HG03354 (cell line): ENCODE measurements around the gene CLEC16A.
"Not testable (repeated sequence)": the region's sequence is repeated elsewhere in the genome, so short reads cannot be mapped to it uniquely, and the experiment has no call there.

ENCODE experiments used
- ATAC-seq: cut with Tn5 transposase; IDR thresholded peaks from one replicate; pipeline ENCODE4 v1.9.1; 2021; ENCODE audit warnings: mild to moderate bottlenecking; ENCODE audit not compliant: unreplicated experiment, poor library complexity, severe bottlenecking

The CLEC16A gene

GRCh38 chr16:10964039-10964890, 19.9 kb downstream of the CLEC16A start:
- peak; percentile 44 for ATAC-seq

DNA sequence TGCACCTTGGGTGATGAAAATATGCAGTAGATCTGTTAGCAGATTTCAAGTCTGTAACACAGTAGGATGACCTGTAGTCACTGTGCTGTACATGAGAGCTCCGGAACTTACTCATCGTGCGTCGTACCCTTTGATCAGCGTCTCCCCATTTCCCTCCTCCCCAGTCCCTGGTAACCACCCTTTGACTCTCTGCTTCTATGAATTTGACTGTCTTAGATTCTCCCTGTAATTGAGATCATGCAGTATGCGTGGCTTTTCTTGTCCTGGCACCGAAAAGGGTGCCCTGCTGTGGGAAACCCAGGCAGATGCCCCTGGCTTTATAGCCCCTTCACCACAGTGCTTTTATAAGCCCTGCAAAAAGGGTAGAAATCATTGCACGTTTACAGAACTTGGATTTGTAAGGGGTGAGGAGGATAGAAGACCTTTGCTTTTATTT, 20.5 kb downstream of the CLEC16A start:
- peak; percentile 54 for ATAC-seq

DNA sequence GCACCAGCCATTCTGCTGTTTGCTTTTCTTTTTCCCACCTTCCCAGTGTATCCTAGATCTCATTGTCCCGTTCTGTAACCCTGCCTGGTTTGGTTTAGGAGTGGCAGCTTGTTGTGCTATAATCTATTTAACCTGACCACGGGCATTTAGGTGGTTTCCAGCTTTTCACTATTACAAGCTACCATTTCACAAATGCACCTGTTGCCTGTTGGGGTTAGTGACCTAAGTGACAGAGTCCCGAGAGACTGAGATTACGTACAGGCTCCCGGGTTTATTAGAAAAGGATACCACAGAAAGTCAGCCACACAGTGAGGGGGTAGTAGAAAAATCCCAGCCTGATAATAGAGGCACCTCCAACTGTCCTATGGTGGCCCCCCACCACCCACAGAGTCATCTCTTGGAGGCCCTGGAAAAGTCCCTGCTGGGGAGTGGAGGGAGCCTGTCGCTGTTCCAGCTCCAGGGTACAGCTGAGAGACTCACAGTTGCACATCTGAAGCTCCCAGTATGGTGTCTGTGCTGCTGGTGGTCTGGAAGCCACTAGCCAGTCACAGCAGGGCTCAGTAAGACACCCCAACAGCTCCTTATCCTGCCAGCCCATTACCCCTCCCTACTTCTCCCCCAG, 21.2 kb downstream of the CLEC16A start:
- peak; percentile 71 for ATAC-seq

DNA sequence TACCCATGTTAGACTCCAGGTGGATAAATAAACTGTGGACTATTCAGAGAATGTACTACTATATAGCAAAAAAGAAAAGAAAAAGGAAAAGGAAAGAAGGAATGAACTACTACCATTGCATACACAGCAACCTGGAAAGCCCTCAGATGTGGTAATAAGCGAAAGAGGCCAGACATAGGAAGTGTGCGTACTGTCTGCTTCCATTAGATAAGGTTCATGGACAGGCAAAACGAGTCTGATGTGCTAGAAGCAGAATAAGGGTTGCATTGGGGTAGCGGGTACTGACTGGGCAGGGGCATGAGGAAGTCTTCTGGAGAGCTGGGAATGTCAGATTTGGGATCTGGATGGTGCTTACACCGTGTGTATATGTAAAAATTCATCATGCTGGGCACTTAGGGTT, 21.8 kb downstream of the CLEC16A start:
- ATAC-seq, result no peak

DNA sequence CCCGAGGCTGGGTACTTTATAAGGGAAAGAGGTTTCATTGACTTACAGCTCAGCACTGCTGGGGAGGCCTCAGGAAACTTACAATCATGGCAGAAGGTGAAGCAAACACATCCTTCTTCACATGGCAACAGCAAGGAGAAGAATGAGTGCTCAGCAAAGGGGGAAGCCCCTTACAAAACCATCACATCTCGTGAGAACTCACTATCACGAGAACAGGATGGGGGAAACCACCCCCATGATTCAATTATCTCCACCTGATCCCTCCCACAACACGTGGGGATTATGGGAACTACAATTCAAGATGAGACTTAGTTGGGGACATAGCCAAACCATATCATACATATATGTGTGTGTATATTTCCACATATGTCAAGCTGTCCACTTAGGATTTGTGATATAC, 22.2 kb downstream of the CLEC16A start:
- ATAC-seq, result not testable (repeated sequence)

GRCh38 chr16:10967986-10968385, 23.6 kb downstream of the CLEC16A start:
- ATAC-seq, result no peak

DNA sequence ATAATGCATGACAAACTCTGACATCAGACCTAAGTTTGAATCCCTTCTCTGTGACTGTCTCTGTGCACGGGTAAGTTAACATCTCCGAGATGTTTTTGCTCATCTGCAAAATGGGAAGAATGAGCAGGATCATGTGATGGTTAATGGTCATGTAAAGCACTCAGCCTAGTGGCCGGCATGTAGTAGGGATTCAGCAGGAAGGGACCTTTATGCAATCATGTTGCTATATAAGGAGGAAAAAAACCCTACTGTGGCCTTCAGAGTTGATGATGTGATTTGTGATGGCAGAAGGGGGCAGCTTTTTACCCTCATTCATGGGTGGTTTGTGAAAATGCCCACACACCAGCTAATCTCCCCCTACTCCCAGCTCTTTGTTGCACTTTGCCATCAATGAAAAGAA, 24.1 kb downstream of the CLEC16A start:
- no peak for ATAC-seq

DNA sequence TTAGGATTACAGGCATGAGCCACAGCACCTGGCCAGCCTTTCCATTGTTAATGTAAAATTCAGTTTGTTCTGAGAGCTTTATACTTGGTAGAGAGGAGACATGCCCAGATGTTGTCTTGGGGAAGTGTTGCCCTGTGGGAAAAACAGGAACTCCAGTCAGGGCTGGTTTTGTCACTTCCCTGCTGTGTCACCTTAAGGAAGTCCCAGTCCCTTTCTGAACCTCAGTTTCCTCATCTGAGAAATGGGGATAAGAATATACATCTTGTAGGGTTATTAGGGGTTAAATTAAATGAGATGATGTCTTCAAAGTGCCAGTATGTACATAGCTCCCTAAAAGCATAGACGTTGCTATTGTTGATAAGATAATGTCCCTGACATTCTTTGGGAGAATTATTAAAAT, 25.3 kb downstream of the CLEC16A start:
- no peak for ATAC-seq

- ATAC-seq, result no peak
Observed at GRCh38 chr16:10970065-10970464, 25.7 kb downstream of the CLEC16A start.

GRCh38 chr16:10971560-10971961, 27.2 kb downstream of the CLEC16A start:
- no peak for ATAC-seq

- ATAC-seq, result no peak
Observed at GRCh38 chr16:10972108-10972818, 27.9 kb downstream of the CLEC16A start.

- no peak for ATAC-seq
Observed at GRCh38 chr16:10972819-10973464, 28.6 kb downstream of the CLEC16A start.

DNA sequence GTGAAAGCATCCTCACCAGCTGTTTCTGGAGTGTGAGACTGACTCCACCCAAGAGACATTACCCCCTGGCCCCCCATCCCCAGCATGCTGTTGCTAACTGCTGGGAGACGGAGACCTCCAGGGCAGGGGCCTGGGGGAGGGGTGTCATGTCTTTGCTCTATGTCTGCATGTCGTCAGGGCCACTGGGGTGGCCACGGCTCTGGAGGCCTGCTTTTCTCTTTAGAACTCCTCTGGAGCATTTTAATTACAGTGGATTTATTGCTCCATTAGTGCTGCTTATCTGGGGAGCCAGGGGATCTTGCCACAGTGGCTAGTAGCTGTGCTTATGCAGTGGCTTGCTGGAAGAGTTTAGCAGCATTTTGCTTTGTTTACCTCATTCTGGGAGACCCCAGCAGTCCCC, 32.3 kb downstream of the CLEC16A start:
- no peak for ATAC-seq

DNA sequence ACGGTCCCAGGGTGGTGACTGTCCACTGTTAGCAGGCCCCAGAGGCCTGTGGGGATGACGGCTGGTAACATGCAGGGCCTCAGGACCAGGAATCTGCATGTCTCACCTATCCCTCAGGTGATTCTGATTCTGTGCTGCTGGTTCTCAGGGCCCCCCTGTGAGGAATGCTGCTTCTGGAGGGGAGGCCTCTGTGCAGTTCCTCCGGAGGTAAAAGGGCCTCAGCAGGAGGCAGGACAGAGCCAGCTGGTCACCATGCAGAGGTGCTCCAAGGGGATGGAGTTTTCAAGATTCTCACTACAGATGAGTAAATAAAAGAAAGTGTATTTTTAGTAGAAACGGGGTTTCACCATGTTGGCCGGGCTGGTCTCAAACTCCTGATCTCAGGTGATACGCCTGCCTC, 33.8 kb downstream of the CLEC16A start:
- ATAC-seq, result no peak

DNA sequence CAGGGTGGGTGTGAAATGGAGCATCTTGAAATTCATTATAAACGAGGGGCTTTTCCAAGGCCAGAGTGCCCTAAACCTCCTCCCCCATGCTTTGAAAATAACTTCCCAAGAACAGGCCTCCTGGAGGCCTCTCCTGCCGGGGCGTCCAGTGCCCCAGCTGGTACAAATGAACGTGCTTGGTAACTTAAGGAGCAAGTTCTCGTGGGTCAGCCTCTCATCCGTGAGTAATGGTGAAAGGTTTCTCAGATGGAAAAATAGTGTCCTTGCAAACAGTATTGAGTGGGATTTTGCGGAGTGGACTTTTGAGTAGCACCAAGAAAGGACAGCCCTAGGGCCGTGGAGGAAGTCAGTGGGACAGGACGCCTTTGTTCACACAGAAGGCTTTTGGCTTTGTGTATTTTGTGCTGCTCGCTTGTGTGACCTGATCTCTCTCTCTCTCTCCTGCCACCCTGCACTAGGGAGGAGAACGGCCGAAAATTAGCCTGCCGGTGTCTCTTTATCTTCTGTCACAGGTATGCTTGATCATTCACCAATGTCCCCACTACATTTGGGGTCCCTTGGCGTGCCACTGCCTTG, 34.6 kb downstream of the CLEC16A start:
- ATAC-seq, result no peak

DNA sequence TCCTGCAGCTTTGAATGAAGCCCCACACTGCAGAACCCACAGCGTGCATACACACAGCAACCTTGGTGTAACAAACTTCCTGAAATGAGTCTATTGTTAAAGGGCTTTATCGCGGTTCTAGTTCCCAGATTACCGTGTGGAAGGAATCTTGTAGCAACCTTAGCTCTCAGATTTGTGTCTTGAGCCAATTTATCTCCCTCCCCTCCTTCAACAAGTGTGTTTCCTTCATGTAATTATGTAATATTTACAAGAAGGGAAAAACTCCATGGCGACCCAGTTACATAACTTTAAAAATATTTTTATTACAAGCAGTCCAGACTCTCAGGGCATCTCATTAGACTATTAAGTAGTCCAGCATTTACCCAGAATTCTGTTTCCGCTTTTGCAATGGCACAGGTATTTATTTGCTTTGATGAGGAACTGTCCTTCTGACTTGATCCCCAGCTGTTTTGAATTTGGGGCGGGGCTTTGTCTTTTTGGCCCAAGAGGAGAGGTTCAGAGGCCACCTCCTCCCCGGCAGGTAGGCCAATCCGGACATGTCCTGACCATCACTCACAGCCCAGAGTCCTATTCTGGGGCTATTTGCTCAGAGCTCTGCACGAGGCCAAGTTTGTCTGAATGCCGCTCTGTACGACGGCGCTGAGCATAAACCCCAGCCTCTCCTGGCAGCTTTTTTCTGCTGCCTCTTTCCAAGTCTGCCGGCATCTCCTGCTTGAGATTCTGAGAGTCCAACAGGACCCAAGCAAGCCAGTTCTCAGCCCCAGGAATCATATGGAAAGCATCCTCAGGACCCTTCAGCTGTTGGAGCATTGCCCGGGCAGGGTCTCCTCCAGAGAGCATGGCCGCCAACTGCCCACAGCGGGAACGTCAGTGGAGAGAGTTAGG, 35.6 kb downstream of the CLEC16A start:
- no peak for ATAC-seq

GRCh38 chr16:10980813-10981212, 36.4 kb downstream of the CLEC16A start:
- no peak for ATAC-seq

DNA sequence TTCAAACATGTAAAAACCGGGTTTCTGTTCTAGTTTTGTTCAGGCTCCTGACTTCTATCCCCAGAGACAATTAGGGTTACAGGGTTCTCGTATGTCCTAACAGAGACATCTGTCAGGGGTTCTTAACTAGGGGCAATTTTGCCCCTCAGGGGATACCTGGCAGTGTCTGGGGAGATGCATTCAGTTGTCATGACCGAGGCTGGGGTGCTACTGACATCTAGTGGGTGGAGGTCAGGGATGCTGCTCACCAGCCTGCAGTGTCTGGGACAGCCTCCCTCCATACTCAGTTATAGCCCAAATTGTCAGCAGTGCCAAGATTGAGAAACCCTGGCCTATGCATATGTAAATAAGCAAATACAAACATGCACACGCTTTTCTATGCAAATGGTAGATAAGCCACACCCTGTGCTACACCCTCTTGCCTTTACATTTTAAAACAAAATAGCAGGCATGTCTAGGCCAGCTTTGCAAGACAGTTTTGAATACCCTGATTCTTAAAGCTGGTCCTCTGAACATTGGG, 37.4 kb downstream of the CLEC16A start:
- peak; percentile 74 for ATAC-seq
